Activated gamma-delta T cell treated with Interleukin-2 at 50 U/mL for 16 hours (primary cell): ENCODE results near the gene KCNG3.
"Not testable (repeated sequence)": the region's sequence is repeated elsewhere in the genome, so short reads cannot be mapped to it uniquely, and the experiment has no call there.

Experiments
- DNase-seq: peaks from one replicate; pipeline ENCODE4 v3.0.0-alpha.2; 2020

The KCNG3 gene

DNA sequence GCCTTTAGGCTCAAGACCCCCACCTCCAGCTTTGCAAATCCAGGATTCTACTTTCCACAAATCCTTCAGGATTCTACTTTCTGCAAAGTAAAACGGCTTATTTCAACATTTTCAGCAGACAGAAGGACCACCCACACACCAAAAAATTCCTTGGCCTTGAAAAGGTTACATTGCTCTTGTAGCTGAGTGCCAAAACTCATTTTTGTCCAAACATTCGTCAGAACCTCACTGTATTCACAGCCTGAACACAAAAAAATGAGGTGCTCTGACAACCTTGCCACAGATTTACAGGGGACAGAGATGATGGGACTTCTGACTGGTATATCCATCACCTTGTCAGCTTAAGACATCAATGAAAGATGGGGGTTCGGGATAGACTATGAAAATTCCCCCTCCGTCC is 69.7 kb downstream of the KCNG3 start:
- no peak for DNase-seq

DNA sequence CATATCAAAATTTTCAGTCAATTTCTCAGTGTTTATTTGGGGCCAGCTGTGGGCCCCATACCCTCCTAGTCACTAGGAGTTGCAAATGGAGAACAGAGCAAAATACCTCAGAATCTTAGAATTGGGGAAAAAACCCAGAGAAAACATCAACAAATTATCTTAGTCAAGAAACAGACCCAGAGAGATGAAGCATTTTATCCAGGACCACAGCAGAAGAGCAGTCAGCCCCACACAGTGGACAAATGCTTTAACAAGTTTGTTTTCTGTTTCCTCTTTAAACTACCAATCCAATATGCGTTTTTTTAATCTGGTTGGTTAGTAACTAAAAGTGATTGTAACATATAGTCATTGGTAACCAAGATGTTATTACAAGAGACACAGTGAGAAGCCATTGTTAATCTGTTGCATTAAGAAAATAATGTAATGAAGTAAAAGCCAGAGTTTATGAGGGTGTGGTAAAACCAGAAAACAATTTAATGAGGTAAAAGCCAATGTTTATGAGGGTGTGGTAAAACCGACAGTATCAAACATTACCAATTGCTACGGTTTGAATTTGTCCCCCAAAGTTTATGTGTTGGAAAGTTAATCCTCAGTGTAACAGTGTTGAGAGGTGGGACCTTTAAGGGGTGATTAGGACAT is 72.1 kb downstream of the KCNG3 start:
- no peak for DNase-seq

DNA sequence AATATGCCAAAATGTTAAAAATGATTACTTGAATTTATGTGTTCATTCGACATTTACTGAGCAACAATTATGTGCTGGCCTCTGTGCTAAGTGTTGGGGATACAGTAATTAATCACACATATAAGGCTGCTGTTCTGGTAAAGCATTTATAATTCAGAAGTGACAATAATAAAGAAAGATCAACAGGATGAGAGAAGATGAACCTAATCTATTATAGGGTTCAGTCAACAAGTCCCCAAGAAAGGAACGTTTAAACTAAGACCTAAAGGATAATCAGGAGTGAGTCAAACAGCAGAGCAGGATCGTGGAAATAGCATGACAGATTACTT is 72.7 kb downstream of the KCNG3 start:
- DNase-seq: no peak

DNA sequence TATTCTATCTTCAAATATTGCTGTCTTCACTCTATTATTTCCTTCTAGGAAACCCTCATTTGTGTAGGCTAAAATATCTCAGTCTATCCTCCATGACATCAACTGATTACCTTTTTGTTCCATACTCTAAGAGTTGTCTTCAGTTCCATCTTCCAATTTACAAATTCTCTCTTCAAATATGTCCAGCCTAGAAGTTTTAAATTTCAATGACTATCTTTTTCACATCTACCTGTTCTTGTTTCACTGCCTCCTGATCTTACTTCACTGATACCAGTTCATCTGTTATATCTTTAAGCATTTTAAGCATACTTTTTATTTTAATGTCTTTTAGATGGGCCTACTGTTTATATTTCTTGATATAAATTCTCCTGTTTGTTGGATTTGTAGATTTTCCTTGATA is 79.1 kb downstream of the KCNG3 start:
- no peak for DNase-seq

DNA sequence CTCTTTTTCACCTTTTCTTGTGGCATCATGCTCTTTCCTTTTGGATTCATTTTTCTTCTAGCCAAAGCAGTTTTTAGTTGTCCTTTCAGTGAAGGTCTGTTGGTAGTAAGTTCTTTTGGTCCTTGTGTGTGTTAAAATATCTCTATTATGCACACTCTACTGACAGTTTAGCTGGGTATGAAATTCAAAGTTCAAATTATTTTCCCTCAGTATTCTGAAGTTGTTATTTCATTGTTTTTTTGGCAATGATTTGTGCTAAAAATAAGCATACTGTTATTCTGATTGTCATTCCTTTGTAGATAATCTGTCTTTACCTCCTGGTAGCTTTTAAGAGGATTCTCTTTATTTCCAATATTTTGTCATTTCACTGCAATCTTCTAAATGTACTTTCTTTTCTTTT is 79.6 kb downstream of the KCNG3 start:
- no peak for DNase-seq

DNA sequence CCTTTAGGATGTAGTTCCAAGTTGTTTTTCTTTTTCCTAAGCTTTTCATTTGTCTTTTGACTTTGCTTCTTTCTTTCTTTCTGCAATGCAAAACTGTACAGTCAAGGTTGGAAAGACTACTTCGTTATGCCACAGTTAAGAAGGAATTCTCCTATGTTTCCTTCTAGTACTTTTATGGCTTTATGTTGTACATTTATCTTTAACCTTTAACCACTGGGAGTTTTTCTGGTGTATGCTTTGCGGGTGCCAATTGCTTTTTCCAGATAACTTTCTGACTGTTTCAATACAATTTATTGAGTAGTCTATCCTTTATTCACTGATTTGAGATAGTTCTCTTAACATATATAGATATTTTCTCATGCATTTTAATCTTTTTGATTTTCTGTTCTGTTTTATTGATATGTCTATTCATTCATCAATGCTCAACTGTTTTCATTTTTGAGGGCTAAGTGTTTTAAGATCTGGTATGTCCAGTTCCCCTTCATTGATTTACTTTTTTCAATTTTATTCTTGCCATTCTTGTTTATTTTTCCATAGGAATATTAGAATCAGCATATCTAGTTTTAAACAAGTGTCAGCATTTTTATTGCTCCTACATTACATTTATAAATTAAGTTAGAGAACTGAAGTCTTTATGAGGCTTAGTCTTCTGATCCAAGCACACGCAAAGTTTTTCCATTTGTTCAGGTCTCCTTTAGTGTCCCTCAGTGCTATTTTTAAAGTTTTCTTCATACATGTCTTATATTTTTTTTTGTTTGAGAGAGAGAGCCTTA is 82.9 kb downstream of the KCNG3 start:
- DNase-seq: no peak

DNA sequence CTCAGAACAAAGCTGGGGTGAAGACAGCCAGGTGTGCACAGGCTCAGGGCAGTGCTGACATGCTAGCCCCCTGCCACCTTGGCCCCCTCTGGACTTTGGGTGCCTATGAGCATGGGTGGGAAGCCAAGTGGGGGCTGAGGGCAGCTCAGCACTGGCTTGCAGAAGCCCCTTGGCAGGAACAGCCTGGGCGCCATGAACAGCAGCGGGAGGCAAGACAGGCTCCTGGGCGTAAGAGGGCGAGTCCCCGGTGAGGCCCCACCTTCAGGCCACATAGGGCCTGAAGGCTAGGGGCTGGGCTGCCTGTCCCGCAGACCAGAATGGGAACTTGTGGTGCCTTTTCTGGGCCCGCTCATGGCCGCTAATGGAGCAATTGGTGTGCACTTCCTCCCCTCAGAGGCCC is 85.8 kb downstream of the KCNG3 start:
- DNase-seq: no peak

DNA sequence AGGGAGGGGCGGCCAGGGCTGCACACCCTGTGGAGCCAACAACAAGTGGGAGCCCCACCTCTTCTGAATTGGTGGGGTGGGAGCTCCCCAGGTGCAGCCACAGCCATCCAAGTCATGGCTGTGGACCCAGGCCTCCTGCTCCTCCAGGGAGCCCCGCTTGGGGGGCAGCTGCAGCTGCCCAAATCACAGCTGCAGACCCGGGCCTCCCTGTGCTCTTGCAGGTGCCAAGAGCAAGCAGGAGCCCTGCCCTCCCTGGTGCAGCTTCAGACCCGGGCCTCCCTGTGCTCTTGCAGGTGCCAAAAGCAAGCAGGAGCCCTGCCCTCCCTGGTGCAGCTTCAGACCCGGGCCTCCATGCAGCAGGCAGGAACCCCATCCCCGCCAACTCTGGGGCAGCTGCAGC is 86.3 kb downstream of the KCNG3 start:
- no peak for DNase-seq

DNA sequence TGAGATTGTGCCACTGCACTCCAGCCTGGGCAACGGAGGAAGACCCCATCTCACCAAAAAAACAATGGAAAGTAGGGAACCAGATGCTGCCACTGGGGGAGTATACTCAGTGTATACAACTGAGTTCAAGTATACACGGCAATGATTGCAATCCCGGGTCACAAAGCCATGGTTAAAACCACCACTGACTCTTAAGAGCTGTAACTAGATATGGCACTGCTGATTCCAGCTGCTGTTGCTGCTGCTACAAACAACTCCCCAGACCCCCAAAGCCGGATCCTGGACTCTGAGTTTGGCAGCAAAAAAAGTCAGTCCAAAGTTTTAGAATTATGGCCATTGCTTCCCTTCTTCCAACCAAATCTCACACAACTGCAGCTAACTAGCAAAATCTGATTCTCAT is 89.1 kb downstream of the KCNG3 start:
- DNase-seq: no peak

DNA sequence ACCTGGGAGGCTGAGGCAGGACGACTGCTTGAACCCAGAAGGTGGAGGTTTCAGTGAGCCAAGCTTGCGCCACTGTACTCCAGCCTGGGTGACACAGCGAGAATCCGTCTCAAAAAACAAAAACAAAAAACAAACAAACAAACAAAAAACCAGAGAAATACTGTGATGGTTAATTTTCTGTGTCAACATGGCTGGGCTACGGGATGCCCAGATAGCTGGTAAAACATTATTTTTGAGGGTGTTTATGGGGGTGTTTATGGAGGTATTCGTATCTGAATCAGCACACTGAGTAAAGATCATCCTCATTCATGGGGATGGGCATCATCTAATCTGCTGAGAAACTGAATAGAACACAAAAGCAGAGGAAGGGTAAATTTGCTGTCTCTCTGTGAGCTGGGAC is 92.0 kb downstream of the KCNG3 start:
- no peak for DNase-seq

DNA sequence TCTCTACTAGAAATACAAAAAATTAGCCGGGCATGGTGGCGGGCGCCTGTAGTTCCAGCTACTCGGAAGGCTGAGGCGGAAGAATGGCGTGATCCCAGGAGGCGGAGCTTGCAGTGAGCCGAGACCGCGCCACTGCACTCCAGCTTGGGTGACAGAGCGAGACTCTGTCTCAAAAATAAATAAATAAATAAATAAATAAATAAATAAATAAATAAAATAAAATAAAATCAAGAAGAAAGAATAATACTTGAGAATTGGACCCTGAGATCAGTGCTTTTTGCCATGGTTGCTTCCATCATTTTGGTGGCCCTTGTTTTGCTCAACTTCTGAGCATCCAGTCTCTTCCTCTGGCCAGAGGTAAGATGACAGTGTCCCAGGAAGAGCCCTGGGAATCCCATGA is 95.7 kb downstream of the KCNG3 start:
- DNase-seq: not testable (repeated sequence)

DNA sequence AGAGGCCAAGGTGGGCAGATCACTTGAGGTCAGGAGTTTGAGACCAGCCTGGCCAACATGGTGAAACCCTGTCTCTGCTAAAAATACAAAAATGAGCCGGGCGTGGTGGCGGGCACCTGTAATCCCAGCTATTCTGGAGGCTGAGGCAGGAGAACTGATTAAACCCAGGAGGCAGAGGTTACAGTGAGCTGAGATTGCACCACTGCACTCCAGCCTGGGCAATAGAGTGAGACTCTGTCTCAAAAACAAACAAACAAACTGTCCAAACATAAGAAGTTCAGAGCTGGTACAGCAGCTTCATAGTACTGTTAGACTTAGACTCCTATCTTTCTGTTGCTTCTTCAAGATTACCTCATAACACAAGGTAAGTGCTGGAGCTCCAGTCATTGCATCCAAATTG is 100.5 kb downstream of the KCNG3 start:
- not testable (repeated sequence) for DNase-seq

DNA sequence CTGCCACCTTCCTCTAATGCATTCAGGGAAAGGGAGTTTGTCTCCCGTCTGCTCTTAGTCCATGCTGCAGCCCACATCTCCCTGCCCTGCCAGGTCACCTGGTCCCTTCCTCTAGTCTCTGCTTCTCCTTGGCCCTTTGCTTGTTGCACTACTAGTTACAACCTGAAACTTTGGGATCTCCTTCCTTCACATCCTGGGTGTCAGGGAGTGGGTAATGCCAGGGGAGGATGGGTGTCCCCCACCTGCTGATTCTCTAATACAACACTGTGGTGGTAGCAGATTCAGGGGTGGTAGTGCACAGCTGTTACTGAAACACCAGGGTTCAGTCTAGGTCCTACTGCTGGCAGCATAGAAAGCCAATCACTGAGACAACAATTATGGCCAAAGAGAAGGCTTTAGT is 101.6 kb downstream of the KCNG3 start:
- no peak for DNase-seq
